Dermis lymphatic vessel endothelial cell (primary cell): Measurements from ENCODE around the gene CLTRN. TPM values are rescaled to one million over a fixed set of nuclear protein-coding genes. Genes with fewer than 3 reads are reported as not detected.

Experiments used
- total RNA-seq: library from RNA; depleted of rRNA; stranded (reverse); fragments of >200 nt; gene quantifications from 2 replicates; pipeline ENCODE4 v1.2.1, GENCODE V29; 2014

CLTRN gene, protein sequence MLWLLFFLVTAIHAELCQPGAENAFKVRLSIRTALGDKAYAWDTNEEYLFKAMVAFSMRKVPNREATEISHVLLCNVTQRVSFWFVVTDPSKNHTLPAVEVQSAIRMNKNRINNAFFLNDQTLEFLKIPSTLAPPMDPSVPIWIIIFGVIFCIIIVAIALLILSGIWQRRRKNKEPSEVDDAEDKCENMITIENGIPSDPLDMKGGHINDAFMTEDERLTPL
- under 0.01 and 0.17 TPM in 2 replicates for total RNA-seq

DNA sequence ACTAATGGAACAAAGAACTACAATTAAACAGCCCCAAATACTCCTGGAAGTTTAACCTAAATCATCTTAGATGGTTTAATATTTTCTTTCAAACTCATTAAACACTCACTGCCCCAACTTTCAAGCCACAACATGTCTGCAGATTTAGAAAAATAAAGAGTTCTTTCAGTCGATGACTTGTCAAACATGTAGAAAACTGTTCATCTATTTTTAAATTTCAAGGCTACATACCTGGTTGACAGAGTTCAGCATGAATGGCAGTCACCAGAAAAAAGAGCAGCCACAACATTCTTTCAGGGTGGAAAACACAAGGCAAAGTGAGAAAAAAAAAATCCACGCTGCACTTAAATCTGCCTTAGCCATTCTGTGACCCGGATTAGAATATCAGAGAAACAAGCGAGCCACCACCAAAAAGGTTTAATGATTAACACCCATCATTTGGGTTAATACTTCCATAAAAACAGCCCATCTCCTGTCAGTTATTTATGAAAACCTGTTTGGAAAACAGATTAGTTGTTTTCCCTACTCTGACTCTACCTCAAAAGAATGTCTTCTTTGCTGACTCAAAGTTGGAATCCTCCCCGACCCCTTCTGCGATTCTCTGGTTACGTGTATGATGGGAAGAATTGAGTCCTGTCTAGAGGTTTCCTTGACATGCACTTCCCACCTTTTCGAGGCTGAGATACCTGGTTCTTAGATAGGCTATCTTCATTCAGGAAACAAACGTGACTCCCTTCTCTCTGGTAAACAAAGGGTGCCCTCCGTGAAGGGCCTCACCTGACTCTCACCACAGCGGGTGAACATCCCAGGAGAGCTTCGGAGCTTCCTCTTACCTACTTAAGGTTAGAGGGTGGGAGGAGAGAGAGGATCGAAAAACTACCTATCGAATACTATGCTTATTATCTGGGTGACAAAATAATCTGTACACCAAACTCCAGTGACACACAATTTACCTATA is at the start of gene CLTRN:
Gene CLTRN (minus strand): TSS at position 319 of the 958 bp plus-strand sequence. CDS start 30 bp downstream, at position 289.

DNA sequence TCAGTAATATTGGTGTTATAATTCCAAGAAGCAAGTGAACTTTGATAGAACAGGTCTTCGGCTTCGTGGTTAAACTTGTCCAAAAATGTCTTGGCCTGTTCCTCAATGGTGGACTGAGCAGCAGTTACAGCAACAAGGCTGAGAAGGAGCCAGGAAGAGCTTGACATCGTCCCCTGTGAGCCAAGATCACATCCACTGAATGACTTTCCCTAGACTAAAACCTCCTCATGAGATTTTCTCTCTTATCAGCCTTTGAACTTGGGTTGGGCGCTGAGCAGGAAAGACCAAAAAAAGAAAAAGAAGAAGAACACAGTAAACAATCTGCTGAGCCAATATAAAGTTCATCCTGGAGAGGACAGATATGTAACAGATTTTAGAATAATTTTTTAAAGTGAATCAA is 63.9 kb downstream of the CLTRN start, which contains the start of gene ACE2:
Gene ACE2 (minus strand): TSS at position 216 of the 400 bp plus-strand sequence. CDS start 49 bp downstream, at position 167.

Other genes starting within 250 kb of the CLTRN start
- gene PIR, start 171.5 kb downstream of the CLTRN start, total RNA-seq = 71.6 and 76.5 TPM in 2 replicates
- 82.4 and 132 TPM in 2 replicates for gene BMX, start 164.0 kb downstream of the CLTRN start, total RNA-seq
- not detected in 2 replicates for gene ACE2, start 63.8 kb downstream of the CLTRN start, total RNA-seq
- gene CA5B, start 73.5 kb upstream of the CLTRN start, total RNA-seq = 2.2 and 3.3 TPM in 2 replicates
- 1.3 and 3.1 TPM in 2 replicates for gene ZRSR2, start 125.7 kb upstream of the CLTRN start, total RNA-seq
- gene AP1S2, start 190.0 kb upstream of the CLTRN start, total RNA-seq = 86.6 and 115 TPM in 2 replicates